ENCODE measurements around the gene GMDS.

Gene GMDS

DNA sequence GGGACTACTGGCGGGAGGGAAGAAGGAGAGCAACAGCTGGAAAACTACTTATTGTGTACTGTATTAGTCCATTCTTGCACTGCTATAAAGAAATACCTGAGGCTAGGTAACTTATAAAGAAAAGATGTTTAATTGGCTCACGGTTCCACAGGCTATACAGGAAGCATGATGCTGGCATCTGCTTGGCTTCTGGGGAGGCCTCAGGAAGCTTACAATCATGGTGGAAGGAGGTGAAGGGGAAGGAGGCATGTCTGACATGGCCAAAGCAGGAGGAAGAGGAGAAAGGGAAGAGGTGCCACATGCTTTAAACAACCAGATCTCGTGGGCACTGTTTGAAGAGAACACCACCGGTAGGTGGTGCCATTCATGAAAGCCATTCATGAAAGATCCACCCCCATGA, 67.3 kb downstream of the GMDS start:
- DNase-seq (ENCODE audit: low read depth): no peak

DNA sequence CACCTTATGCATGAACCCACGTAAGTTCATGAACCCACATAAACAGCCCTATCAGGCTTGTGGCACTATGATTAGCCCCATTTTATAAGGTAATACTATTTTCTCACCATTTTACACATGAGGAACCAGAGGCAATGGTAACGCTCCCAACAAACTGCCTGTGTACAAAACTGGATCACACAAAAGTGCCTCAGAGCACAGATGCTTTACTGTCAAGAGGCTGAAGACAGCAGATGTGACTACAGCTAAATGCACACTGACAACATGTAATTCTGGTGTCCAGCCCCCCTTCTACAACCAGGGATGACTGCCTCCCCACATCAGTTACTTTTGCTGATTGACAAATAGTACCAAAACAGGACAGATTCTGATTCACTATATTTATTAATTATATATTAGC, 69.6 kb downstream of the GMDS start:
- DNase-seq (ENCODE audit: low read depth): no peak

DNA sequence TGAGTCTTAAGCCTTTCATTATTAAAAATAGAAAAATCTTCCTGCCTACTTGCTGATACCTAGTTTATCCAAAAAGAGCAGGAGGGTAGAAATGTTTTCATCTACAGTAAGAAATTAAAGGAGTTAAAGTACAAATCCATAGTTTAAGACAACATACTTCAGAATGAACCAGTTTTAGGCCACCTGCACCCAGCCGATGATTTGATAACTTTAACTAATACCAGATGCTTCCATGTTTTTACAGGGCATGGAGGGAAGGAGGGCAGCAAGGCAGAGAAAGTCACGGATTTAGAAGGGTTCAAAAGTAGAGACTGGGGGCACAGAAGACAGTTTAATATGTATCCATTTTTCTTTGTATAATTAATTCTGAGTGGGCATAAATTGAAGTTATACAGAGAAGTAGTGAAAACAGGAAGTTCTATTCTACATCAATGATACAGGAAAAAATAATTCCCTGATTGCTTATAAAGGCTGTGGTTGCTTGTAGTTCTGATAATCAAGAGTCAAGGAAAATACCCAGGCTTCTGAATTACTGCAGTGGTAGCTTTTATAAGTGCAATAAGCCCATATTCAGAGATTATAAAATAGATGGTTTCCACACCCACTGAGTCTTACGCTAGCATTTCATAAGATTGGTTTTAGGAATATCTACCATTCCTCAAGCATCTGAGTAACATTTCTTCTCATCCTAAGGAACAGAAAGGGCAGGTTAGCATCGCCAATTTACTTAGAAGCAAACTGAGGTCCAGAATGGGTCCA, 72.0 kb downstream of the GMDS start:
- no peak for DNase-seq (ENCODE audit: low read depth)

DNA sequence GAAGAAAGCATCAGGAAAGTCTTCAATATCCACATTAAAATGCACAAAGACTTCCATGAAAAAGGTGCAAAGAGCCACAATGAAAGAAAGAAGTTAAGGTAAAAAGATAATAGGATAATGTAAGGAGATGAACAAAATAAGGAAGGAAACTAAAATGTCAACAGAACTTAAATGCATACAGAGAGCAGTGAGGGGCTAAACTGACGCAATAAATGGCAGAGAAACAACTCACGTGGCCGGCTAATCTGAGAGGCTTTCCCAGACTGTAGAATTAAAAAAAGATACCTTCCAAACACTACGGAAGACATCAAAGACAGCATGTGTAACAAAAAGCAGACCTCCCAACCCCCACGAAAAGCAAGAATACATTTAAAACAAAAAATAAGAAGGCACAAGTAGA, 73.7 kb downstream of the GMDS start:
- DNase-seq (ENCODE audit: low read depth): no peak

DNA sequence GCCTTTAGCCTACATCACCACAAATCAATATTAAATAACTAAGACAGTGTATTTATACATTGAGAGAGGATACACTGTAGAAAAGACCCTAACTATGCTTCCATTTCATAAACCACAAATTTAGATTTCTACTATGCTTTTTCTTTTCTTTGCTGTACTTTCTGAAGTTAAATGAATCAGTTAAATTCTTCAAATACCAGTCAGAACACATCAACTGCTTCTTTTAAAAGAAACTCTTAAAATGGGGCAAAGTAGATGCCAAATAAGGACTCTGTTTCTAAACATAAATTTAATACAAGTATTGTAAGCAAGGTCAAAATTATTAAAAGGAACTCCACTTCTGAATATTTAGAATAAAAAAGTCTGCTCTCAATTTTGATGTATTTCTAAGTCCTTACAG, 76.9 kb downstream of the GMDS start:
- DNase-seq (ENCODE audit: low read depth): no peak

DNA sequence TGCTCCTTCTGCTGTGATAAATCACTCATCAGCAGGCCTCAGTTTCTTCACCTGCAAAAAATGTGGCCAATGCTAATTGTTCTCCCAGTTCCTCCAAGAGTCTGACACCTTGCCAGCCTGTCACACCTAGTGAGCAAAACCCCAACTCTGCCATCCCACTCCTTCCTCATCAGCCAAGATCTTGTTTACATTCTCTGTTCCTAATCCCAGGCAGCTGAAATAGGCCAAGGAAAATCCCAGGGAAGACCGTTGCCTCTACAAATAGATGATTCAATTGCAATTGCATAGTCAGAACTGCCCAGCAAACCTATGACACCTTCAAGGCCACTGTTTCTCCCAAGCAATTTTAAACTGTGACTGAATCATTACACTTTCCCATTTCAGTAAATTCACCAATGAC, 78.7 kb downstream of the GMDS start:
- DNase-seq (ENCODE audit: low read depth): no peak

DNA sequence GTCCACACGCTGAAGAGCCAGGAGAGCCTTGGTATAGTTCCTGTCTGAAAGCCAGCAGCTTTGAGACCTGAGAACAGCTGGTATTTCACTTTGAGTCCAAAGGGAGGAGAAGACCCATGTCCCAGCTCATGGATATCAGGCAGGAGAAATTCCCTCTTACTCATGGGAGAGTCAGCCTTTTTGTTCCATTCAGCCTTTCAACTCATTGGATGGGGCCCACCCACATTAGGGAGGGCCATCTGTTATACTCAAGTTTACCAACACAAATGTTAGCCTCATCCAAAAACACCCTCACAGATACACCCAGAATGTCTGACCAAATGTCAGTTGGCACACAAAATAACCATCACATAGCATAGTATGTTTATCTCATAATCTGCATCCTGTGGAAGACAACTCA, 80.1 kb downstream of the GMDS start:
- DNase-seq (ENCODE audit: low read depth): no peak

DNA sequence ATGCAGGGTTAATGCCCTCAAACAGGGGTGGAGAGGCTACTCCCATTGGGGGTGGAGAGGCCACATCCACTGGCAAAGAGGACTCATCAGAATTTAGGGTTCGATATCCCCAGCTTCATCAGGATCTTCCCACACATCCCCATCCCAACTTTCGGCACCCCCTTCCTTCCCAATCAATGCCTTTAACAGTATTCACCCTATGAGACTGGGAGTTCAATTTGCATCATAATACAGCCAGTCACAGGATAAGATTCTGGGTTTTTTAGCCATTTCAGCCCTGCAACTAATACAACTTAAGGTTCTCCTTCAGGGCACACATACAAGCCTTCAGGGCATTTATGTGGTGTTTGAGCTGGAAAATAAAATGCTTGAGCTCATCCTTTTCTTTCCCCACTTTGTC, 80.9 kb downstream of the GMDS start:
- no peak for DNase-seq (ENCODE audit: low read depth)

DNA sequence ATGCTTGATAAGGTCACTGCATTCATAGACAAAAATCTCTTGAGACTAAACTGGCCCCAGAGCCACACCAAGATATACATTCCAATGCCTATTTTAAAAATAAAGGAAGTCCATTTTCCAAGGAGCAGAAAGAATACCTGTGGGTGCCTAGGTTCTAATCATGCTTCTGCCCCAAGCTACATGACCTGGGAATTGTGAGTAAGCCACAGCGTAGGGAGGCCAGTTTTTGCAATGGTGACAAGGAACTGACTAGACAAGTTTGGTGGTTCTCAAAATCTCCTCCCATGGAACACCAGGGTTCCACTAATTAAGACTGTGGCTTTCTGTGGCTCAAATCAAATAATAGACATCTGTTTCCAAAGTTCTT, 83.3 kb downstream of the GMDS start:
- DNase-seq (ENCODE audit: low read depth): no peak

DNA sequence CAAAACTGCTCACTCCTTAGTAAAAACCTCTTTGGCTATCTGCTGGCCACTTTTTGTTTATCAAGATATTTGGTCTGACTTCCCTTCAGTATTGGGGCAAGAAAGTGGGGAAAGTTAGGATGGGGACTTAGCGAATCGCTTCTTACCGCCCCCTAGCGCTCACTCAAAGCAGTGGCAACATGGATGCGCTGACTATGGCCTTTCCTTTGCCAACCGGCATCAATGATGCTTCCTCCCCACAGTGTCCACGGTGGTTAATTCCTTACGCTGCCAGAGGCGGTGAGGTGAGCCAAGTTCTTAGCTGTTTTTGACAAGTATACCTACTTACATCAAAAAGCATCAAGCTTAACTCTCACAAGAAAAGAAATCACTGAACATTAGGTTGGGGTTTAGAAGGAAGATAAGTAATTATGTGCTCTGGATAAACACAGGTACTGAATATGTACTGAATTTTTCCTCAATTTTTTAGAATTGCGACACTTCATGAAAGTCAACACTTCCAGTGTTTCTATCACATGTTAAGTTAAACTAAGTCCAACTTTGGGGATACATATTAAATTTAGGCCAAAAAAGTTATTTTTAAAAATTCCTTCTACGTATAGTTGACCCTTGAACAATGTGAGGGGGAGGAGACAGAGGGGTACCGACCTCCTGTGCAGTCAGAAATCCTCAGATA, 86.7 kb downstream of the GMDS start:
- DNase-seq (ENCODE audit: low read depth): no peak

DNA sequence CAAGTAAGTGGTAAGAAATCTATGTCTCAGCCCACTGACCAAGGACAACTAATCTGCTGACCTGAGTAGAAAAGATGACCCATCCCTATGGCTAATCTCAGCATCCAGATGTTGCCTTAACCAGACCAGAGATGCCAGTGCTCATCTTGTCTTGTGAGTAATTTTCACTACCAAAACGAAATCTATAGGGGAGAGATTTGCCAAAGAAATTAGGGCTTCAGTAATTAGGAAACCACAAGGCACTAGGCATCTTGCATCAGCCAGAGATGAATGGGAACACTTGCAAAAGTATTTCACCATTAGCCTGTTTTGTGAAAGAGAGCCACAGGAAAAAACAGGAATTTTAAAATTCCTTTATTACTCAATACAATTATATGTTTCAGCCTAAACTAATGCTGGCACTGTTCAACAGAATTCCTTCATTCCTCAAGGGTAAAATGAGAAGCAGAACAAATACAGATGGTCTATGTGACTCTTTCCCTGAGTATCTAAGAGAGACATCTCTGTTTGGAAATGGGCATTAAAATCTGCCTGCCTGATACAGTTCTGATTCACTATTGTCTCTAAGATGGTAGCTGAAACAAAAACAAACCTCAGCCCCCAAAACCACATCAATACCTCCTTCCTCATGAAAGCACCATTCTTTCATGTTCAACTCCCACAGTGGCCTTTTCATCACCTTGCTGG, 87.8 kb downstream of the GMDS start:
- DNase-seq (ENCODE audit: low read depth): no peak

DNA sequence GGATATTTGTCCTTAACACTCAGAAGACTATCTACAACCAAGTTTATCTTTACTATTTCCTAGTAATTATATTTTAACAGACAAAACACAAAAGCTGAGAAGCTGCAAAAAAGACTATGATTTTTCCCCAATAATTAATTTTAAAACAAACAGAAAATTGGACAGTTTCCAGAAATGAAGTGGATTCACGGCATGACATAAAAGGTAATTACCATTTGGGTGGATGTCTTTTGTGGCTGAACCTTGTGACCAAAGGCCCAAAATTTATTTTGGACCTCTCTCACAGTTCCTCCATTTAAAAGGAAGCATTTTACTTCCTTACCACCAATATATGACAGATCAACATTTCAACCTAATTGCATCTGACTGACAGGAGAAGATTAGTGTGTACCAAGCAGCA, 90.2 kb downstream of the GMDS start:
- no peak for DNase-seq (ENCODE audit: low read depth)

DNA sequence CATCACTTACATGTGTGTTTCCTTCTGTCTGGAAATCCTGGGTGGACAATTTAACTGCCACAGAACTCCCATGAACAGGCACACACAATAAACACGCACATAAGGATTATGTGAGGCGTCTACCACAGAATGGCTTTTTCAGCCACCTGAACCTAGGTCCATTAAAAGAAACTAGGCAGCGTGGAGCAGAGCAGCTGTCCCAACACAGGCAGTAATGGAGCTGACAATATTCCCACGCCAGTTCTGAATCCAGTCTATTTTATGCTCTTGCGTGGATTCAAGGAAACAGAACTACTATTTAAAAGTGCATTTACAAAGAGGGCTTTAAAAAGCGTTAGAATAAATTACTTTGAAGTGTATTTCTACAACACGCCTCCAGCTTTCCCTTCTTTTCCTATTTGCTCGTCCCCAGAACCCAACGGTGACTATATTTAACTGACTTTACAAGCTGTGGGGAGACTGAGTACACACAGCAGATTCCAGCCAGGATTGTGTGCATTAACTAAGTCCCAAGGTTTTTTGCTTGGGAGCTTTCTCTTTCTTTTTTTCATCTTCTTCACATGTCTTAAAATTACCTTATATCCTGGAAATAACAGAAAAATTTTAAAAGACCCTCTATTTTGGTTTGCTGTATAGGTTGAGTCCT, 95.9 kb downstream of the GMDS start:
- no peak for DNase-seq (ENCODE audit: low read depth)

DNA sequence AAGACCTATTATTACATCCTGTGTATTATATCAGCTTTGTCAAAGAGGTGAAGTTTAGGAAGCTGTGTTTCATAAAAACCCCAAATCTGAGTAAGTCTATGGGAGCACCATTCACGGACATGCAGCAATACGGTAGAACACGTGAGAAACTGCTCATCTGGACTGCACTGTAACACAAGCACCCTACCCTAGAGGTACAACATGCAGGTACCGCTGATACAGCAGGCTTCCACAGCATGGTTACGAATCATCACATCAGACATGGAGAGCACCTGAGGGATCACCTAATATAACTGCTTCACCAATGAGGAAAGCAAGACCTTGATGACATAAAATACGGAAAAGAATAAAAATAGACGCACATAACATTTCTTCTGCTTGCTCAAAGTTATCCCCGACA, 96.7 kb downstream of the GMDS start:
- no peak for DNase-seq (ENCODE audit: low read depth)

DNA sequence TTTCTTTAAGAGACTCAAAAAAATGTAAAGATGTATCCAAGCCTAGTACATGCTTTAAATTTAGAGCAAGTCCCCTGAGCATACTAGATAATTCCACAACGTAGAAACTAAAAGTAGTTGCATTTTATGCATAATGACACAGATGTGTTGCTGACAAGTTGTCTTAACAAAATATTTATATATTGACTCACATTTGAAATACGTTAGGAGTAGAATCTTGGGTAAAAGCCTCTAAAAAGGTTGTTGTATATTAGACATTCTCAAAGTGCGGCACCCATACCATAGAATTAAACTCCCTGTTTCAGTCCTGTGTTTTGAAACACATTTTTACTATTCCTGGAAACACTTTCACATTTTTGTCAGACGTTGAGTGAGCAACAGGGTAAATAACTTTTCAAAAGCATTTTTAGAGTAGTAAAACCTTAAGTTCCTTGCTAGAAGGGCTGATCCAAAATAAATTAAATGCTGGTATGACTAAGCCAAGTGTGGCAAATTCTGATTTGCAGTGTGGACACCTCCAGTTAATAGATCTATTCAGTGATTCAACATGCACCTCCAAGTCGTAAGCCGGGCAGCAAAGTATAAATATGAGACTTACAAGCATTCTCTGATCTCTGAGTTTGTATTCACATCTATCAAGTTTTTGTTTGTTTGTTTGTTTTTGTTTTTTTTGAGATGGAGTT, 97.5 kb downstream of the GMDS start:
- no peak for DNase-seq (ENCODE audit: low read depth)

DNA sequence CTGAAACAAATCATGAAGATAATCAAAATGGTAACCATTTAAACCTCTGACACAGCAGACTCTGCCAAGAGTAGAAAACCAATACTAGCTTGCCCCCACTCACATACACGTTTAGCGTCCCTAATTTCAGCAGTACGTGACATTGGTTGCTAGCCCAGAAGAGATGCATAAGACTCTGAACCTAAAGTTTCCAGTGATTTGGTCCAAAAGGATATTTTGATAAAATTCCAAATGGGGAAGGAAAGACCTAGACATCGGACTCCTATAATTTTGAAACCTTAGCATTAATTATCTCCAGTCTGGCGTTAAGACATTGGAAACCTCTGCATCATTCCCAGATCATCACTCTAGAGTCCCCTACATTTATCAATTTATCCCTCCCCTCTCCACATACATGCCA, 98.1 kb downstream of the GMDS start:
- no peak for DNase-seq (ENCODE audit: low read depth)

DNA sequence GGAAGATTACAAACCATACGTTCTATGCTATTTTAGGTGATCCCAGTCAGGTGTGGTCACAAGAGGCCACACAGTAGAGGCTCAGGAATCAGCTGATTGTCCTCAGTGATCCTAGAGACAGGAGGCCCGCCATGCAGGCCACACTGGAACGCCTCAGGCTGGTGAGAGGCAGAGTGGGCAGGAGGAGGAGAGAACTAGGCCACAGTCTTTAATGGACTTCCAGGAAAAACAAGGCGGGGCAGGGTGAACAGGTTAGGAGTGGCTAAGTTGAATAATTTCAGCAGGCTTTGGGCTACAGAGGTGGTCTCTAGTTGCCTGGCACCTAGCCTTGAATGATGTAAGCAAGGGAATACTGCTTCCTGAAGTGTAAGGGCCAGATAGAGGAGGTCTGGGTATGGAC, 101.2 kb downstream of the GMDS start:
- DNase-seq (ENCODE audit: low read depth): no peak

DNA sequence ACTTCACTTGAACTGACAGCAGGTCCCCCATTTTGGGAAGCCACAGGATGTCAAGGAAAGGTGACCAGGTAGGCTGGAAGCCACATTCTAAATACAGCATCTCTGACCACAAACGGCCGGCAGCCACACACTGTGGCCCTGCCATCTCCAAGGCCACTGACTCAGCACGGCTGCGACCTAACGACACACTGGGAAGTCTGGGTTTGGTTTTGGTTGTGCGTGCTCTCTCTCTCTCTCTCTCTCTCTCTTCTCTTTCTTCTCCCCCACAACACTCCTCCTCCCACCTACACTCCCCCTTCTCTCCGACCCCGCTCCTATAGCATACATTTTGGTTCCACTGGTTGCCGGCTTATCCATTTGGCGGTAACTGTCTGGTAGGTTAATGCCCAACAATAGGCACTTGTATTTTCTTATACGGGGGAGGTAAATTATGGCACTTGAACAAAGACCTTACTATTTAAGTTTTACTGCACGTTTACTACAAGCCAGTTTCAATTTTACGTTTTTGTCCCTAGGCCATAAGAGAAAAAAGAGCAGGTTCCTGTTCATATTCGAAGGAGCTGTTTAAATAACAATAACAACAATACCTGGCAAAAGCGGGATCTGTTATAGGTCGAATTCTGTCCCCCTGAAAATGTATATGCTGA, 103.6 kb downstream of the GMDS start:
- no peak for DNase-seq (ENCODE audit: low read depth)

DNA sequence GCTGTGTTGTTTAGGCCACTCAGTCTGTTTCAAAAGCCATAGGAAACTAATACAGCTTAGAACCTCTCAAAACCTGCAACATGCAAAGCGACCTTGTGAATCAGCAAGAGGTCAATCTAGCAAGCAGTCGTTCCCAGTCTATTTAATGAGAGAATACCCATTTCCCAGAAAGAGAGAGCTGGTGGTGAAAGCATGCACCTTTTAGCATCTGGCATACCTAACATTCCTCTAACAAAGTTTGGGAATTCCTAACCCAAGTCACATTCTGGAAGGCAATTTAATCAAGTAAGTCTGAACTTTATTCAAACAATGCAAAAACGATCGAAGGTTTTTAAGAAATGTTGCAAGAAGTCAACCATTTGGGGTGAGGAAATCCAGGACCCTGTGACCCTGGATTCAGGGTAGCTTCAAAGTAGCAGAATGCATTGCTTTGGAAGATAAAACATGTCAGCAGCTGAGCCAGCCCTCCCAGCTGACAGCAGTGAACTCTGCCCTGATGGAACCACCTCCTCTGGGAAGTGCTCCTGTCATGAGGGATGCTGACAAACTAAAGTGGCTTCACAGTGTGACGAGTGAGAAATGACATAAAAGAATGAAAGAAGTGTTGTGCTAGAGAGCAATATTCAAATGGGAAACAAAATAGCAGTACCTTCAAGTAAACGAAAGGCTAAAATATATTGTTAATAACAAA, 104.8 kb downstream of the GMDS start:
- no peak for DNase-seq (ENCODE audit: low read depth)

DNA sequence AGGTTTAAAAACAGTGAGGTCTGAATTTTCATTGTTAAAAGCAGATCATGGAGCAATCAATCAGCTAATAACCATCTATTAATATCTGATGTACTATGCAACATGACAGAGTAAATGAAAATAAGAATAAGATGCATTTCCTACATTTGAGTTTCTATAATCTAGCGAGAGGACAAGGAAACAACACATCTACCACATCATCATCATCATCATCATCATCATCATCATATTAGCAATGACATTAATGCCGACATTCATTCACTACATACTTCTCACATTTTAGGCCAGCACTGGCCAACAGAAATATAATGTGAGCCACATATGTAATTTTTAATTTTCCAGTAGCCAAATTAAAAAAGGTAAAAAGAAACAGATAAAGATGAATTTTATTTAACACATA, 110.0 kb downstream of the GMDS start:
- no peak for DNase-seq (ENCODE audit: low read depth)

DNA sequence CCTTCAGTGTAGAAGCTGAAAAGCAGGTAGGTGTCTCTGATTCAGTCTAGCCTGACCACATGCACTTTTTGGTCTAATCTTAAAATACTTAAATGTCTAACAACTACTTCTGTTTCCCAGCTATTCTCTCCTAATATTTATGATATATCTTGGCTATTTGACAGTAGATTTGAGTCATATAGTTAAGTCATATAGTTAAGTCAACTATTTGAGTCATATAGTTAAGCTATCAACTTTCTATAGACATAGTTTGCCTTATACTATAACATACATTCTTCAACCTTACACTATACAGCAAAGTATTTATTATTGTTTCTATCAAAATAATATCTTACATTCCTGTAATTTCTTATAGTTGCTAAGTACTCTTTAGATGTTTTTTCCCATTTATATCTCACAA, 110.9 kb downstream of the GMDS start:
- no peak for DNase-seq (ENCODE audit: low read depth)
